ENCODE measurements around the gene FNDC4. TPM values are rescaled to one million over a fixed set of nuclear protein-coding genes. Genes with fewer than 3 reads are reported as not detected.

Gene FNDC4
- total RNA-seq, 3 donors from 2014 or later = 12.4 to 57.7 (median 57.3) TPM

GRCh38 chr2:27509326-27509725 lies 14.3 kb upstream of the FNDC4 start:
- no peaks in the 10 kb centered on the region for H3K4me1 ChIP-seq
- no peak for DNase-seq (ENCODE audit: low spot score in 2 of 2)
- no peak overlapping the region for H3K27ac ChIP-seq
- no peaks in the 10 kb centered on the region for H3K36me3 ChIP-seq
- H3K9me3 ChIP-seq = no peaks in the 10 kb centered on the region
- no peak overlapping the region for H3K4me3 ChIP-seq
- TF ChIP-seq POLR2A (IDR thresholded peaks at IDR 0.05) (no peak), POLR2AphosphoS5 (IDR thresholded peaks at IDR 0.05) (no peak), CTCF (IDR thresholded peaks at IDR 0.05) (no peak)
- H3K27me3 ChIP-seq = no peaks in the 10 kb centered on the region
- intact Hi-C loops (cut with DNase I; ENCODE audit: low total_unique reads) = no loop called here

GRCh38 chr2:27507293-27507692 lies 12.3 kb upstream of the FNDC4 start:
- no peak overlapping the region for H3K4me3 ChIP-seq
- no peaks in the 10 kb centered on the region for H3K27me3 ChIP-seq

GRCh38 chr2:27506587-27506986 lies 11.6 kb upstream of the FNDC4 start:
- Histone ChIP-seq H3K9me3 (no peaks in the 10 kb centered on the region), H3K4me1 (no peaks in the 10 kb centered on the region), H3K27ac (no peak overlapping the region), H3K27me3 (no peaks in the 10 kb centered on the region), H3K4me3 (no peak overlapping the region), H3K36me3 (no peaks in the 10 kb centered on the region)
- intact Hi-C loops (cut with DNase I; ENCODE audit: low total_unique reads) = no loop called here
- no peak for DNase-seq (ENCODE audit: low spot score in 2 of 2)
- TF ChIP-seq POLR2A (IDR thresholded peaks at IDR 0.05) (no peak), POLR2AphosphoS5 (IDR thresholded peaks at IDR 0.05) (no peak), CTCF (IDR thresholded peaks at IDR 0.05) (no peak)

More at GRCh38 chr2:27507293-27507692, 12.3 kb upstream of the FNDC4 start:
- no peak overlapping the region for H3K27ac ChIP-seq
- no peak for DNase-seq (ENCODE audit: low spot score in 2 of 2)
- no peaks in the 10 kb centered on the region for H3K9me3 ChIP-seq
- H3K36me3 ChIP-seq = no peaks in the 10 kb centered on the region
- no peaks in the 10 kb centered on the region for H3K4me1 ChIP-seq
- intact Hi-C loops (cut with DNase I; ENCODE audit: low total_unique reads) = no loop called here
- TF ChIP-seq POLR2A (IDR thresholded peaks at IDR 0.05) (no peak), POLR2AphosphoS5 (IDR thresholded peaks at IDR 0.05) (no peak), CTCF (IDR thresholded peaks at IDR 0.05) (no peak)

GRCh38 chr2:27502142-27502541 lies 7.1 kb upstream of the FNDC4 start:
- H3K36me3 ChIP-seq = no peaks in the 10 kb centered on the region
- intact Hi-C loops (cut with DNase I; ENCODE audit: low total_unique reads) = no loop called here
- H3K27ac ChIP-seq = no peak overlapping the region
- TF ChIP-seq POLR2AphosphoS5 (IDR thresholded peaks at IDR 0.05) = no peak
- TF ChIP-seq POLR2A (IDR thresholded peaks at IDR 0.05) = no peak
- no peak for TF ChIP-seq CTCF (IDR thresholded peaks at IDR 0.05)
- no peak overlapping the region for H3K4me3 ChIP-seq
- DNase-seq (ENCODE audit: low spot score in 2 of 2) = no peak
- no peaks in the 10 kb centered on the region for H3K4me1 ChIP-seq
- no peaks in the 10 kb centered on the region for H3K9me3 ChIP-seq
- H3K27me3 ChIP-seq = no peaks in the 10 kb centered on the region

- Histone ChIP-seq H3K27me3 (no peaks in the 10 kb centered on the region), H3K36me3 (no peaks in the 10 kb centered on the region), H3K4me1 (no peaks in the 10 kb centered on the region), H3K27ac (no peak overlapping the region), H3K4me3 (no peak overlapping the region), H3K9me3 (no peaks in the 10 kb centered on the region)
- intact Hi-C loops (cut with DNase I; ENCODE audit: low total_unique reads) = no loop called here
- DNase-seq (ENCODE audit: low spot score in 2 of 2) = no peak
- TF ChIP-seq CTCF (IDR thresholded peaks at IDR 0.05) = no peak
- TF ChIP-seq POLR2AphosphoS5 (IDR thresholded peaks at IDR 0.05) = no peak
- TF ChIP-seq POLR2A (IDR thresholded peaks at IDR 0.05) = no peak
These were observed 6.0 kb upstream of the FNDC4 start for GRCh38 chr2:27501042-27501441.
